Large intestine (tissue), 12 donors: ENCODE results near the gene GLCE. TPM values are rescaled to one million over a fixed set of nuclear protein-coding genes. Genes with fewer than 3 reads are reported as not detected.

Experiments
- DNase-seq, 2 donors: peaks; one replicate each; pipeline versions ENCODE4 v3.0.0 to v3.0.0-alpha.2; 2013
- H3K27ac ChIP-seq: one replicate; pipeline ENCODE4 v1.5.1; 2013; ENCODE audit warnings: low read length
- H3K27me3 ChIP-seq: 2 replicates; pipeline ENCODE4 v1.6.1; 2013; ENCODE audit warnings: low read length; ENCODE audit not compliant: control insufficient read depth, insufficient read depth
- H3K36me3 ChIP-seq: 2 replicates; pipeline ENCODE4 v1.6.1; 2013; ENCODE audit warnings: low read length; ENCODE audit not compliant: control insufficient read depth, insufficient read depth
- H3K4me1 ChIP-seq: one replicate; pipeline ENCODE4 v1.6.1; 2013; ENCODE audit warnings: low read length; ENCODE audit not compliant: control insufficient read depth, insufficient read depth
- H3K4me3 ChIP-seq: one replicate; pipeline ENCODE4 v1.5.1; 2013; ENCODE audit warnings: low read length
- H3K9me3 ChIP-seq: one replicate; pipeline ENCODE4 v1.6.1; 2013; ENCODE audit warnings: mild to moderate bottlenecking, low read depth, low read length, moderate library complexity; ENCODE audit not compliant: control insufficient read depth
- WGBS: methylation state at CpG from one replicate; pipeline ENCODE4 v1.1.5; 2013; ENCODE audit warnings: low lambda C conversion rate; ENCODE audit not compliant: insufficient coverage; 5-methylcytosine and 5-hydroxymethylcytosine counted together
- long read RNA-seq, 11 donors: transcript quantifications; one replicate each; lab custom pipeline, GENCODE V29; 2026
- polyA plus RNA-seq: library from polyadenylated mRNA; unstranded; fragments of 120-200 nt; gene quantifications from one replicate; pipeline ENCODE4 v1.2.1, GENCODE V29; 2013

GLCE gene
- polyA plus RNA-seq, result 50.5 TPM
- long read RNA-seq, donor 1, full-length matches to known transcripts, result 6 of 29 reads
- long read RNA-seq, donor 1, partial matches to known transcripts, result 23 of 29 reads
- long read RNA-seq, donor 1, other reads (novel, unspliced or antisense), result 0 of 29 reads
- long read RNA-seq, donor 2, full-length matches to known transcripts, result 17 of 17 reads
- long read RNA-seq, donor 2, partial matches to known transcripts, result 0 of 17 reads
- long read RNA-seq, donor 2, other reads (novel, unspliced or antisense), result 0 of 17 reads
- long read RNA-seq, donor 3, result 0 reads
- long read RNA-seq, donor 4, partial matches to known transcripts, result 0 of 3 reads
- long read RNA-seq, donor 4, other reads (novel, unspliced or antisense), result 0 of 3 reads
- long read RNA-seq, donor 5, partial matches to known transcripts, result 0 of 2 reads
- long read RNA-seq, donor 5, other reads (novel, unspliced or antisense), result 0 of 2 reads
- long read RNA-seq, donor 6, full-length matches to known transcripts, result 5 of 12 reads
- long read RNA-seq, donor 6, partial matches to known transcripts, result 0 of 12 reads
- long read RNA-seq, donor 6, other reads (novel, unspliced or antisense), result 7 of 12 reads
- long read RNA-seq, donor 7, full-length matches to known transcripts, result 9 of 9 reads
- long read RNA-seq, donor 7, partial matches to known transcripts, result 0 of 9 reads
- long read RNA-seq, donor 7, other reads (novel, unspliced or antisense), result 0 of 9 reads
- long read RNA-seq, donor 8, full-length matches to known transcripts, result 14 of 14 reads
- long read RNA-seq, donor 8, partial matches to known transcripts, result 0 of 14 reads
- long read RNA-seq, donor 8, other reads (novel, unspliced or antisense), result 0 of 14 reads
- long read RNA-seq, donor 9, full-length matches to known transcripts, result 9 of 9 reads
- long read RNA-seq, donor 9, partial matches to known transcripts, result 0 of 9 reads
- long read RNA-seq, donor 9, other reads (novel, unspliced or antisense), result 0 of 9 reads
- long read RNA-seq, donor 10, full-length matches to known transcripts, result 14 of 40 reads
- long read RNA-seq, donor 10, partial matches to known transcripts, result 26 of 40 reads
- long read RNA-seq, donor 10, other reads (novel, unspliced or antisense), result 0 of 40 reads
- long read RNA-seq, donor 11, full-length matches to known transcripts, result 6 of 6 reads
- long read RNA-seq, donor 11, partial matches to known transcripts, result 0 of 6 reads
- long read RNA-seq, donor 11, other reads (novel, unspliced or antisense), result 0 of 6 reads

- WGBS, result no CpG with 5 or more reads among the region's 76 CpGs
- no peaks in the 10 kb centered on the region for H3K9me3 ChIP-seq
- peak within 1 kb of the TSS; percentile 84 for H3K4me3 ChIP-seq
- peaks cover 8% of the 10 kb centered on the region for H3K4me1 ChIP-seq
- no peaks in the 10 kb centered on the region for H3K36me3 ChIP-seq
- peak; percentile 98 to 99 for DNase-seq
- H3K27ac ChIP-seq, result peak within 1 kb of the TSS; percentile 91
- no peaks in the 10 kb centered on the region for H3K27me3 ChIP-seq
These were observed at the start of gene GLCE for GRCh38 chr15:69160141-69160993. Gene GLCE, plus strand, starts transcription at chr15:69160635. Its CDS starts 95,172 bp downstream, at chr15:69255807.

GRCh38 chr15:69114331-69114928 is 46.0 kb upstream of the GLCE start:
- H3K27me3 ChIP-seq, result no peaks in the 10 kb centered on the region
- WGBS, result no CpG with 5 or more reads among the region's 11 CpGs

GRCh38 chr15:69115031-69115430 is 45.4 kb upstream of the GLCE start:
- H3K9me3 ChIP-seq, result no peaks in the 10 kb centered on the region
- H3K36me3 ChIP-seq, result no peaks in the 10 kb centered on the region
- no peak for DNase-seq
- H3K27ac ChIP-seq, result no peak overlapping the region
- H3K4me3 ChIP-seq, result no peak overlapping the region
- H3K4me1 ChIP-seq, result peaks cover 7% of the 10 kb centered on the region
- WGBS, result 100% methylated on average over 1 of the region's 7 CpGs
- H3K27me3 ChIP-seq, result no peaks in the 10 kb centered on the region

More at GRCh38 chr15:69114331-69114928, 46.0 kb upstream of the GLCE start:
- DNase-seq, result peak; percentile 43 to 74
- H3K36me3 ChIP-seq, result no peaks in the 10 kb centered on the region
- H3K27ac ChIP-seq, result no peak overlapping the region
- no peak overlapping the region for H3K4me3 ChIP-seq
- peaks cover 7% of the 10 kb centered on the region for H3K4me1 ChIP-seq
- H3K9me3 ChIP-seq, result no peaks in the 10 kb centered on the region

- H3K4me1 ChIP-seq, result peaks cover 7% of the 10 kb centered on the region
- WGBS, result no CpG with 5 or more reads among the region's 4 CpGs
- H3K27ac ChIP-seq, result no peak overlapping the region
- no peak for DNase-seq
- no peaks in the 10 kb centered on the region for H3K27me3 ChIP-seq
- H3K36me3 ChIP-seq, result no peaks in the 10 kb centered on the region
- no peaks in the 10 kb centered on the region for H3K9me3 ChIP-seq
- H3K4me3 ChIP-seq, result no peak overlapping the region
These were observed 44.0 kb upstream of the GLCE start for GRCh38 chr15:69116391-69116790.

- Histone ChIP-seq H3K9me3 (no peaks in the 10 kb centered on the region), H3K27me3 (no peaks in the 10 kb centered on the region), H3K4me3 (no peak overlapping the region), H3K36me3 (no peaks in the 10 kb centered on the region), H3K27ac (no peak overlapping the region), H3K4me1 (peaks cover 7% of the 10 kb centered on the region)
- no peak for DNase-seq
- WGBS, result no CpG with 5 or more reads among the region's 7 CpGs
These were observed 43.0 kb upstream of the GLCE start for GRCh38 chr15:69117431-69117871.

- H3K27ac ChIP-seq, result no peak overlapping the region
- no peaks in the 10 kb centered on the region for H3K36me3 ChIP-seq
- no peaks in the 10 kb centered on the region for H3K27me3 ChIP-seq
- no peak for DNase-seq
- no peaks in the 10 kb centered on the region for H3K9me3 ChIP-seq
- no CpG with 5 or more reads among the region's 4 CpGs for WGBS
- peaks cover 7% of the 10 kb centered on the region for H3K4me1 ChIP-seq
- no peak overlapping the region for H3K4me3 ChIP-seq
These were observed 42.3 kb upstream of the GLCE start for GRCh38 chr15:69118089-69118488.

- no CpG with 5 or more reads among the region's 2 CpGs for WGBS
These were observed 41.4 kb upstream of the GLCE start for GRCh38 chr15:69119001-69119400.

GRCh38 chr15:69119683-69120395 is 40.6 kb upstream of the GLCE start:
- DNase-seq, result no peak
- H3K4me3 ChIP-seq, result no peak overlapping the region
- no peaks in the 10 kb centered on the region for H3K36me3 ChIP-seq
- whole genome bisulfite sequencing, result 60% methylated on average over 1 of the region's 5 CpGs
- H3K27me3 ChIP-seq, result no peaks in the 10 kb centered on the region
- H3K27ac ChIP-seq, result no peak overlapping the region
- no peaks in the 10 kb centered on the region for H3K9me3 ChIP-seq
- H3K4me1 ChIP-seq, result peaks cover 1% of the 10 kb centered on the region

More at GRCh38 chr15:69119001-69119400, 41.4 kb upstream of the GLCE start:
- Histone ChIP-seq H3K27me3 (no peaks in the 10 kb centered on the region), H3K36me3 (no peaks in the 10 kb centered on the region), H3K9me3 (no peaks in the 10 kb centered on the region), H3K27ac (no peak overlapping the region), H3K4me3 (no peak overlapping the region), H3K4me1 (peaks cover 5% of the 10 kb centered on the region)
- no peak for DNase-seq

- Histone ChIP-seq H3K27me3 (no peaks in the 10 kb centered on the region), H3K36me3 (no peaks in the 10 kb centered on the region), H3K27ac (no peak overlapping the region), H3K9me3 (no peaks in the 10 kb centered on the region), H3K4me3 (no peak overlapping the region), H3K4me1 (peaks cover 9% of the 10 kb centered on the region)
- no peak for DNase-seq
- no CpG with 5 or more reads among the region's 3 CpGs for WGBS
These were observed 39.7 kb upstream of the GLCE start for GRCh38 chr15:69120732-69121131.
